Kidney tubule cell (primary cell): ENCODE results near the gene C11orf58.

ENCODE experiments used
- DNase-seq: peaks from one replicate; pipeline ENCODE4 v3.0.0-alpha.2; 2018; ENCODE audit warnings: low spot score

C11orf58 gene

DNA sequence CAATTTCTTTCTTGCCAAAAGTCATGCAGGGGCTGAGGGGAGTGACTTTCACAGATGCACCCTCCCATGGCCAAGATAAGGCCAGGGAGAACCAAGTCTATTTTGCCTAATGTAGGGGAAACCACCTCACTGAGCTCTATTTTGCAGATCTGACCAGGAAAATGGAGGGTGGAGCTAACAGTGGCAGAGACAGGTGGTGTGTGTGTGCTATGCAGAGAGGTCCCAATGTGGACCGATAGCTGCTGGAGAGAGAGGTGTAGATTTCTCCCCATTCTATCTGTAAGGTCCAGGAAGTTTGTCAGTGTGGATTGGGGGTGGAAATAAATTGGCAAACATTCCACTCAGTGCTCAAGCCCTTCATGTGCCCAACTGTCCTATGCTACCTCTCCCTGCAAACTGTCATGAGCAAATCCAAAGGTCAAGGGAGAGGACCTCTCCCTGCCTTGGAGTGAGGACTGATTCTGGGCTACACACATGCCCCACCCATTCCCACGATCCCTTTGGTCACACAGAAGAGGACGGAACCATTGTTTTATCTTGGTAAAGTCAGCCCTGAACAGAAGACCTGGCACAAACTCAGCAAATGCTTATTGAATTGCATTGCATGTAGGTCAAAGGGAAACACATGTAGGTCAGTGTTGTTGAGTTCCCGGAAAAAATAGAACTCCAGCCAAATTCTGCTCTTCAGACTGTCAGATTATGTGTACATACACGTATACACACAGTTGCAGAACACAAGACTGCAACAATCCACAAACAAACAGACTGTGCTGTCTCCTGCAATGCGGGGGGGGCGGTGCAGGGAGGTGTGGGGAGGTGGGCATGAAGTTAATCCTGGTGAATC is 65.9 kb downstream of the C11orf58 start:
- DNase-seq, result no peak

DNA sequence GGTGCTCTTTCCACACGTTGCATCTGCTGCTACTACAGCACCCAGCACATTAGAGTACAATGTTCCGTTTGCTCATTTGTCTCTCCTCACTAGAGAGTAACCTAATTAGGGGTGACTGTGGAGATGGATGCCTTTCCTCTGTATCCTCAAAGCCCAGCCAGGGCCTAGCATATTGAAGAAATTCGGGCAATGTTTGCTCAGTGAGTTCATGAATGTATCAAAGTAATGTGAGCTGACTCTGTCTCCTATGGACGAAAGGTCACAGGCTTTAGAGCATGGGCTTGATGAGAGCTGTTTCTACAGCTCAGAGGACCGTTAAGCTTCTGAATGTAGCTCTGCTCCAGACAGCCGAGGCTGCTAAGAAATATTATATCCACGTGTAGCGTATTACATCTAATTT is 67.5 kb downstream of the C11orf58 start:
- DNase-seq, result no peak

DNA sequence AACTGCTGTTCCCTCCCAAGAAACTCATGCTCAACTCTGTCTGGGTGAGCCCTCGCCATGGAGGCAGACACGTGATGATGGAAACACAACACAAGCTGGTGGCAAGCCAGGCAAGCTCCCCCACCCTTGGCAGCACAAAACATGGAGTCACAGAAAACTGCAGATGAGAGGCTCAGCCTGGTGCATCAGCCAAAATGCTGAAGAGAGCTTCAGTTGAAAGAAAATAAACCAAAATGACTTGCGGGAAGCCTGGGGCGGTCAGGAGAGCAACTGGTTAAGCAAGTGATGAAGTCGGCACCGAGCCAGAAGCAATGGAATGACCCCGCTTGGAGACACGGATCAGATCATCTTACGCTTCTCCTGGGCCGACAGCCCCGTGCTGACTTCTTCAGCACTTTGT is 68.3 kb downstream of the C11orf58 start:
- DNase-seq, result no peak

DNA sequence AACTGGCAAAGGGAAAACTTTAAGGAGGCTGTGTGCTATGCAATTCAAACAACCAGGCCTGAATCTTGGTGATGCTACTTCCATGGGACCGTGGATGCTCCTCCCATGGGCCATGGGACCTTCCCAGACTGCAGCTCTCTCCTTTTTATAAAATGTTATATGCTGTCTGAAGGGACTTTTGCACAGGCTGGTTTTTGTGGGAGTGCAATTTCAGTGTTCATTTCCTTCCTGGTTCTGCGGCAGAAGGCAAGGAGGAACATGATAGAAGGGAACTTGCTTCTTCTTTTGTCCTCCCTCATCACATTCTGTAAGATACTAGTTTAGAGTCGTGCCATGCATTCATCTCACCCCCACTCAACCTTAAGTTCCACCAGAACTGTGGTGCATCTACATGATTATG is 68.9 kb downstream of the C11orf58 start:
- no peak for DNase-seq
